ENCODE measurements around the gene PTPN18.

PTPN18 gene

DNA sequence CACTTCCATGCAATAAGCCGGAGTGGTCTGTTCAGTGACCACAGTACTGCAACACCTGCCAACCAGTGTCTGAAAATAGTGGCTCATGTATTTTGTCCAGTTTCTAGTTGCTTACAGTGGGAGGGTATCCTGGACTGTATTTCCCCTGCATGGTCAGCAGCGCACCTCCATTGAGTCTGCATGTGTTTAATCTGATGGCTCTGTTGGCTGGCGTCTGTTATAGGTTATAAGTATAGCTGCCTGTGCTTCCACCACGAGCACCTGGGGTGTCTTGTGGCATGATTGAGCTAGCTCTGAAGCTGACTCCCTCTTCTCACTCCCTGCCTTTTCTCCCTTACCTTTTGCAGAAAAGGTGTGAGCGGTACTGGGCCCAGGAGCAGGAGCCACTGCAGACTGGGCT, 12.9 kb downstream of the PTPN18 start:
- no peak for DNase-seq

DNA sequence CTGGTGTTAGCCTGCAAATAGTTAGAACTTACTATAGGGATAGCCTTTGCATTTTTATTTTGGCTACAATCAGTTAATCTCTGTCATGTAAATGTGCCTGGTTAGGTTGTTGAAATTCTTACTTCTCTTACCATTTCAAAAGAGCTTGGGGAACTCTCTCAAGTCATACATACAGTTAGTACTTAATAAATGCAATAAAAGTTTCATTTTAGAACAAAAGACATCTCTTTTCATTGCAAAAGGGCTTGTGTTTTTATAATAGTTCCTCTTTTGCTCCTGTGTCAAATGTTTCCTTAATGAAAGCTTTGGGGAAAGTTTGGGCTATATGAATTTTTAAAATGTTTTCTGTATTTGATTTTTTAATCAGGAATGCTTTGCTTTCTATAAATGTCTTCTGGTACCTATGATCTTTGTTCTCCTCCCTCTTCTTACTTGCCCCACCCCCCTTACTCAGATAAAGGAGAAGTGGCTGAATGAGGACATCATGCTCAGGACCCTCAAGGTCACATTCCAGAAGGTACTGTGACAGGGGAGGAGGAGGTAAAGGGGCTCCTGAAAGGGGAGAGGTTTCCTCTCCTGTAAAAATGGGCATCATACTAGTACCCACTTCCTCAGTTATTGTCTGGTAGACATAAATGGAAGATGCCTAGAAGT, 13.6 kb downstream of the PTPN18 start:
- no peak for DNase-seq

DNA sequence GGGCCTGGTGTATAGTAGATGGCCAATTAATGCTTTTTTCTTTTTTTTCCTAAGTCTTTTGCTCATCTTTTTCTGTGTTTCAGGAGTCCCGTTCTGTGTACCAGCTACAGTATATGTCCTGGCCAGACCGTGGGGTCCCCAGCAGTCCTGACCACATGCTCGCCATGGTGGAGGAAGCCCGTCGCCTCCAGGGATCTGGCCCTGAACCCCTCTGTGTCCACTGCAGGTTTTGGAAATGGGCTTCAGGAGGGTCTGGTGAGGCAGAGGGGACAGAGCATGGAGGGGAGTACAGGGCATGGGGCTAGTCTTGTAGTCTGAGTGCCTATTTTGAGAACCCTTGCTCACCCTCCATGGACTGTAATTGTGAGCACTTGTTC, 14.1 kb downstream of the PTPN18 start:
- no peak for DNase-seq

DNA sequence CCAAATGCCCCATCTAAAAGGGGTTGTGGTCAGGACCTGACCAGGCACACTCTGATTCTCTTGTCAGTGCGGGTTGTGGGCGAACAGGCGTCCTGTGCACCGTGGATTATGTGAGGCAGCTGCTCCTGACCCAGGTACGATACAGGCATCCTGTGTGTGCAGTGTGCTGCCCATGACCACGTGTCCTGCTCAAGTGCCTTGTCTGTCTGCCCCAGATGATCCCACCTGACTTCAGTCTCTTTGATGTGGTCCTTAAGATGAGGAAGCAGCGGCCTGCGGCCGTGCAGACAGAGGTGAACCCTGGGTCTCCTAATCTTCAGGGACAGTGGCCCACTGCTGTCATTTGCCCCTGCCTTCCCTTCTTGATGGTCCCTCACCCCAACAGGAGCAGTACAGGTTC, 14.6 kb downstream of the PTPN18 start:
- no peak for DNase-seq

DNA sequence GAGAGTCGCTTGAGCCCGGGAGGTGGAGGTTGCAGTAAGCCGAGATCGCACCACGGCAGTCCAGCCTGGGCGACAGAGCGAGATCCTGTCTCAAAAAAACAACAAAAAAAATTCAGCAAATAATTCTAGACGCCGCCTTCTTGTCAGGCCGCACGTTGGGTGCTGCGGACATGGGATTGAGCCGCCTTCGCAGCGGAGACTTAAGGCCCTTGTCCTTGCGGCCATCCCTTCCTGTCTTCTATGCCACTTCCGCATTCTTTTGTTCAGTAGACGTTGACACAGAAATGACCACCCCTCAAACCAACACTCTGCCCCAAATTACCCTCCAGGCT, 15.8 kb downstream of the PTPN18 start:
- no peak for DNase-seq

DNA sequence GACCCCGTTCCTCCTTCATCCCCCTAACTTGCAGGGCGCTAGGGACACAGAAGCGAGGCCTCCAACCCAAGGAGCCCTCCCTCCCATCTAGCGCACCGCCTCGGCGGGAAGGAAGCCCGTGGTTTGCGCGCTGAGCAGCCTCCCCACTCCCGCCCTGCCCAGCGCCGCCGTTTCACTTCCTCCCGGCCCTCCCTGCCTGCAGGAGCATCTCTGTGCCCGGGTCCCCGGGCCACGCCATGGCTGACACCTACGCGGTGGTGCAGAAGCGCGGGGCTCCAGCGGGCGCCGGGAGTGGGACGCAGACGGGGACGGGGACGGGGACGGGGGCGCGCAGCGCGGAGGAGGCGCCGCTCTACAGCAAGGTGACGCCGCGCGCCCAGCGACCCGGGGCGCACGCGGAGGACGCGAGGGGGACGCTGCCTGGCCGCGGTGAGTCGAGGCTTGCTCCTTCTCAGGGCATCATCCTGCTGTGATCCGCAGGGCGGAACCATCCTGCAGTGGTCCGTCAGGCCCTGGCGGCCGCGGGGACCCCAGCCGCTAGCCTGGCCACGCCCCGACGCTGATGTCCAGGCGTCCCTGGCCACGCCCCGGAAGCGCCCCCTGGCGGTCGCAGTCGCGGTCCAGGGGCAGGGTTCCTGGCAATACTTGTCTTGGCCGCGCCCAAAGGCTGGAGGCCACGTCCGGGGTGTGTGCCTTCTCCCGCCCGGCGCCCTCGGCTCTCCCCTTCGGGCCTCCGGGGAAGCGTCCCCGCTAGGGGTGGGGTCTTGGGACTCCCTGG, 16.4 kb downstream of the PTPN18 start:
- peak; percentile 59 for DNase-seq

DNA sequence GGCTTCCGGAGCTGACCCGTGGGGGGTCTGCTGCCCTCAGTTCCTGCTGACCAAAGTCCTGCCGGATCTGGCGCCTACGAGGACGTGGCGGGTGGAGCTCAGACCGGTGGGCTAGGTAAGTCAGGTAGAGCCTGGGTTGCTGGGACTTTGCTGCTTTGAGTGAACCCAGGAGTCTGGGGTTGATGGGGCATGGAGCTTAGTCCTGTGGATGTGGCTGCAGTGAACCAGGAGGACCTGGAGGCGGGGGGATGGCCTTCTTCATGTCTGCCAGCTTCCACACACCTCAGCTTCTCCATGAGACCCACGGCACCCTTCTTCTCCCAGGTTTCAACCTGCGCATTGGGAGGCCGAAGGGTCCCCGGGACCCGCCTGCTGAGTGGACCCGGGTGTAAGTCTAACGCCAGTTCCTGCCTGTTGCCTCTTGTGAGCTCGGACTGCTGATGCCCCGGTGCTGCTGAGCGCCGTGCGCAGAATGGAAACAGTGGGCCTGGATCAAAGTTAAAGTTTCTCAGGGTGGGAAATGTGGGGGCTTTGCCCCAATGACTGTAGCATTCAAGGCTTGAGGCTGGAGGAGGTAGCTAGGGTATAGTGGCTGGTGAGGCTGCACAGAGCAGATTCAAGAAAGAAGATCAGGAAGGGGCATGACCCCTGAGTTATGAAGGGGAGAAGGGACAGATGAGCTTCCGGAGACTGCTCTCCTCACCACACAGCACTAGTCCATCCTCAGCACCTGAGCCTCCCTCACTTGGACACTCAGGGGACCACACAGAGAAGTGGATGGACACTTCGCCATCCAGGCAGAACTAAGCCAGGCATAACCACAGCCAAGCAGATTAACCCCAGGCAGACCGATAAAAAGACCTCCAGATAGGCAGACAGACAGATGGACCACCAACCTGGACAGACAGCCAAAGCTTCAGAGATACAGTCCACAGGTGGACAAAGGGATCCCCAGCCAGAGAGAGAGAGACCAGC, 17.3 kb downstream of the PTPN18 start:
- DNase-seq: no peak

DNA sequence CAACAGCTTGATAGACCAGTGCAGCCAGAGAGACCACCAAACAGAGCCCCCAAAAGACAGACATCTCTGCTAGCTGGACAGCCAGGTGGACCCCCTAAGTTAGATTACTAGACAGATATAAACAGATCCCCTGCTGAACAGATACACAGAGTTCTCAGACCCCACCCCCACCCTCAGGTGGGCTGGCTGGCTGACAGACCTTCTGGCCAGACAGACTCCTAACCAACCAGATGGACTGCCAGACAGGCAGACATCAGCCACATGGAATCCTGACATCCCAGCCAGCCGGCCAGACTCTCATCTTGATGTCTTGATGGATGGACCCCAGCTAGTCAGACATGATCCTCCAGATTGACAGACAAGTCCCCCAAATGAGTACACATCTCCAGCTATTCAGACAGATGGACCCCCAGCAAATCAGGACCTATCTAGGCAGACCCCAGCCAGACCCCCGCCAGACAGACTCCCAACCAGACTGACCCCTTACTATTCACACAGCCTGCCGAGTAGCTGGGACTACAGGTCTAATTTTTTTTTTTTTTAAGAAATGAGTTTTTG, 18.0 kb downstream of the PTPN18 start:
- no peak for DNase-seq

DNA sequence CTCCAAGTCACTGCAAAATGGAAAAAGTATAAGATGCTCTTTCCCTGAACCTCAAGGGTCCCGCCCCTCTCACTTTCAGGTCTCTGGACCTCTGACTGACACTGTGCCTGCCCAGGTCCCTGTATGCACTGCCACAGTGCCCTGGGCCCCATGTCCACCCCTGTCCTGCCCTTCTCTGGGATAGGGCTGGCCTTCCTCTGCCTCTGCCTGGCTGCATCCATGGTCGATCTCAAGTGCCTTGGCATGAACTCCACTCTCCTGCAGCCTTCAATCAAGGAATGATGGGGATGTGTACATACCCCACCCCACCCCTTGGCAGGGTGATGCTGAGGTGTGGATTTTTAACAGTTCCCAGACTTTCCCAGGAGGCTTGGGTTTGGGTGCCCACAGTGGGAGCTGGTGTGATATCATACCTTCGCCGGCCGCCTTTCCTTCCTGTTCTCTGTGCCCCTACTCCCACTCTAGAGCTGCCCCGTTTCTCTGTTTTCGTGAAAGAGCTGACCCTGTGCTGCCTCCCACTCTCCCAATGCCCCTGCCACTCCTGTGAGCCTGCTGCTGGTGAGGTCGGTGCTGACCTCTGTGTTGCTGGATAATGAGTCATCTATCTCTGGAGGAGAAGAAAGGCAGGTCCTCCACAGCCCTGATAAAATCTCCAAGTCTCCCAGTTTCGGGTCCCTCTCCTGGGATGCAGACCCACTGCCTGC, 18.9 kb downstream of the PTPN18 start:
- no peak for DNase-seq

DNA sequence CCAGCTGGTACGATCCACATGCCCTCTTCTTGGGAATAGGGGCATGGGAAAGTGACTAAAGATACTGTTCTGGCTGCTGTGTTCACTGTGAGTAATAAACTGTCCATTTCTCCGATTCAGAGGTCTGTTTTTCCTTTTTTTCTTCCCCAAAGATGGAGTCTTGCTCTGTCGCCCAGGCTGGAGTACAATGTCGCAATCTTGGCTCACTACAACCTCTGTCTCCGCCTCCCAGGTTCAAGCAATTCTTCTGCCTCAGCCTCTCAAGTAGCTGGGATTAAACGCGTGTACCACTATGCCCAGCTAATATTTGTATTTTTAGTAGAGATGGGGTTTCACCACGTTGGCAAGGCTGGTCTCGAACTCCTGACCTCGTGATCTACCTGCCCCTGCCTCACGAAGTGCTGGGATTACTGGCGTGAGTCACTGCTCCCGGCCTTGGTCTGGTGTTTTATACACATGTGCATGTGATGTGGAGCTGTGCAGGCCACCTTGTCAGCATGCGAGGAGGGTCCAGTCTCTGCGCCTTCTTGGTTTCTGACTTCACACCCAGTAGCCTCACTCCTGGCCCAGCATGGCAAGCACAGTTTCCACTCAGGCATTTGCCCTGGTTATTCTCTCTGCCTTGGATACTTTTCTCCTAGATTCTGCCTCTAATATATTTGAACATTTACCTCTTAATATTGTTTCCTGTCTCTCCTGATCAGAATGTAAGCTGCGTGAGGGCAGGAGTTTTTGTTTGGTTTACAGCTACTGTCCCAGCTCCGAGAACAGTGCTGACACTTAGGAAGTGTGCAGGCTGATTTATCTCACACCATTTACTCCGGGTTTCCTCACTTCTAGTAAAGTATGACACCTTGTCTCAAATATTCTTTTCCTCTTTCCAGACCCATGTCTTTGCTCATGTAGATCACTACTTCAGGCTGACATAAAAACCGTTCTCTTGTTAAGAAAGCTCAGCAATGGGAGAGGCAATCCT, 19.7 kb downstream of the PTPN18 start:
- DNase-seq: no peak

DNA sequence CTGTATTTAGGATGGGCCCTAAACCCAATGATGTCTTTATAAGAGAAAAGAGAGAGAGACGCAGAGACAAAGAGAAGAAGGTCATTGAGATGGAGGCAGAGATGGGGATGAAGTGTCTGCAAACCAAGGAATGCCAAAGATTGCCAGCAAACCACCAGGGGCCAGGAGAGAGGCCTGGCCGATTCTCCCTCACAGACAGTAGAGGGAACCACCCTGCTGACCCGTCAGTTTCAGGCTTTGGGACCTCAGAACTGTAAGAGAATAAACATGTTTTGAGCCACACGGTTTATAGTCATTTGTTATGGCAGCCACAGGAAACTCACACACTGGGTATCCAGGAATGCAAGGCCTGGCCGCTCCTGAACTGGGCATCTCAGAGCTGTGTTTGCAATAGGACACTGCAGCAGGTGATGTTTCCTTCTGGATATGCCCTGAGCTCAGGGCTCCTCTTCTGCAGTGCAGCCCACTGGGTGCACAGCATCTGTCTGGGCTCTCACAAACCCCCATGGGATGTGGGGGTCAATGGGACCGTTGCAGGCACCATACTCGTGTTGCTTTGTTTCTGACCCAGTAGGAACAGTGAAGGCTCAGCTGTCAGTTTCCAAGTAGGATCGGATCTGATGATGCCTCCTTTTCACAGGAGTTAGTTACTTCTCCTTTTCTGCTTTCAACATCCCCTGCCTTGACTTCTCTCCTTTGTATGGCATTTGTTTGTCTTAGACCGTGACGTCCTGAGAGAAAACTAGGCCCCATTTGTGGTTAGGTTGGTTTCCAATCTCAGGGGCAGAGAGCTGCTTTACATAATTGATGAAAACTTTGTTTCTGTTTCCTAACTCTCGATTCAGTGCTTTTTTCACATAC, 20.8 kb downstream of the PTPN18 start:
- no peak for DNase-seq

DNA sequence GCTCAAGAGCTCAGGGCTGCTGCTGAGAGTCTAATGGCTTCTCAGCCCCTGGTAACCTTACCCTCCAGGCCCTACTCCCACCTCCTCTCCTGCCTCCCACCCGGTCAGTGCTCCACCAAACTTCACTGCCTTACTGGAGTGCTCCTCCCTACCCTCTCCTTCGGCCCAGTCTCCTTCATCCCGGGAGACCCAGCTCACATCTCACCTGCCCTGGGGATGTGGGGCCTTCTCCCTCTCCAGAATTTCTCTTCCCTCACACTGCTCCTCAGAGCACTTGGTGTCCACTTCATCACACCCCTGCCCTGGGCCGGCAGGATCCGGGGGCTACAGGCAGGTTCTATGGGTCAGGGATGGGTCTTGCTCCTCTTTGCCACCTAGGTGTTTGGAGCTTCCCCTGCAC, 21.6 kb downstream of the PTPN18 start:
- DNase-seq: no peak

DNA sequence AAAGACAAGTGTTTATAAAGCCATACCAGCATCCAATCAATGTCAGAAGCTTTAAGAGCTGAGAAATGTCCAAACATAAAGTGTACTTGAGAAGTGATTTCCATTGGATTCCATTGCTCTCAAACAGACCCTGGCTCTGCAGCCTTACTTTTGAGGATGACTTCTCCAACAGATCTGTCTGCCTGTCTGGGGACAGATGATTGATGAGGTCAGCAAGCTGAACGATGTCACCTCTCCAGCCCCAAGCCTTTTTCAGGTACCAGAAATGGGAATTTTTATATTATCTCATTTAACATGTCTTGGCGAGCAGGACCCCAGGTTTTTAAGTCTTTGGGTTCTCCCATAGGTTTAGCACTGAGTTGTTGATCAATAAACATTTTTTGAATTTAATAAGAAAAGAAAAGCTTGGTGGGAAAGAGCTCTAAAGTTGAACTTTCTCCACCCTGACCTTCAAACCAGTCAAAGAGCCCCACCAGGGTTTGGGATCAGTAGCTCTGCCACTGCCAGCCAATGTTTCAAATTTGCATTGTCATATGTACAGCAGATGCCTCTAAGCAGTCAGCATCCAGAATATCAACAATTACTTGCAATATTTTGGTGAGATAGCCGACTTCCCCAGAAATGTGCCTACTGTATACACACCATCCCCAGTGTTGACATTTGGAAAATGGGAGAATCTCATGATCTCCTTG, 22.5 kb downstream of the PTPN18 start:
- no peak for DNase-seq

DNA sequence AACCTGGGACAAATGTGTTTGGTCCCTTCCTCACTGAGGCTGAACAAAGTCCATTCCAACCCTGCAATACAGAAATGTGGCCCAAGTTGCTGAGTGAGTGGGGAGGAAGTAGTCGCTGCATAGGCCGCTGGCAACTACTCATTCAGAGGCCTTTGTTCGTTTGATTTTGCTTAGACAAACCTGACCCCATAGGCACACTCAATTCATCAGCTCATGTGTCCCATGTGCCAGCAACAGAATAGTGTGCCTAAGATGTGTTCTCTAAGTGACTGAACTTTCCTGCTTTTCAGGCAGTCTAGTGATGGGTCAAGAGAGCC, 23.0 kb downstream of the PTPN18 start:
- no peak for DNase-seq

DNA sequence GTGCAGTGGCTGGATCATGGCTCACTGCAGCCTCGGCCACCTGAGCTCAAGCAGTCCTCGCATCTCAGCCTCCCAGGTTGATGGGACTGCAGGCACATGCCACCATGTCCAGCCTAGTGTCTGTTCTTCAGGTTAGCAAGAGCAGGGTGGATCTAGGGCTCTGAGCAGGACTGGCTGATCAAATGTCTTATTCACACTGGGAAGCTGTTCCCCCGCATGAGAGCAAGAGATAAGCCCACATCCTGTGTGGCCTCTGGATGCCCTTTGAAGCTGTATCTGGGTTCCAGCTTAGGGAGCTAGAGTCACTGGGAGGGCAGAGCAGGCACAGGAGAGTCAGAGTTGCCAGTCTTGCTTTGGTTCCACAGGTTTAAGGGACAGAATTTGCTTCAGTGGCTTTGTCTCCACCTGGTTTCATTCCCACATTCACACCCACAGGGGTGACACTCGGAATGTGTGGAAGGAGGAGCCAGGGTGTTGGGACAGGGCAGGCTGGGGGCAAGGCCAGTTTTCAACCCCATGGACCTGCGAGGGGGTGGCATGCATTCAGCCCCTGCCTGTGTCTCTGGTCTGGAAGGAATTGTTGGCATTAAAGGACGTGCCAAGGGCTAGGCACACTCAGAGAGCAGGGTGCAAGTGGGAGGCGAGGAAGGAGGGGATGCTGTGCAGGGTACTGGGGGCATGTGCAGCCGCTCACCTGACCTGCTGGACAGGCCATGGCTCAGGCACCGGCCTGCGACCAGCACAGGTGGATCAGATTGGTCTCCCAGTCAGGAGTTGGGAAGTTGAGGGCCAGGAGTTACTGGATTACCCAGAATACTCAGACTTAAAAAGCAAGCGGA, 24.5 kb downstream of the PTPN18 start:
- no peak for DNase-seq

DNA sequence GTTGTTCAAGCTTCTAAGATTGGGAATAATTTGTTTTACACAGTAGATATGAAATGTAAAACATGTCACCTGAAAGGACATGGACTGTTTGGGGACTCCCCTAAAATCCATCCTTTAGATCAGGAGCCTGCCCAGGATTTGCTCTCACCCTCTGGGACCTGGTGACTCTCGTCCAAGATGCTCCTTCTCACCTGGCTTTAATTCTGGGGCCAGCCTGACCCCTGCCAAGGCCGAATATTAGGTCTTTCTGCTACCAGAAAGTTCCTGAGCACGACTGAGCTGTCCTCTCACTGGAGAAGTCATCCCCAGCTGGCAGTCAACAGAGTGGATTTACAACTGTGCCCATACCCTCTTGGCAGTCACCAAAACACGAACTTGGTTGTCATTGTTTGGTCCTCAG, 25.3 kb downstream of the PTPN18 start:
- no peak for DNase-seq

DNA sequence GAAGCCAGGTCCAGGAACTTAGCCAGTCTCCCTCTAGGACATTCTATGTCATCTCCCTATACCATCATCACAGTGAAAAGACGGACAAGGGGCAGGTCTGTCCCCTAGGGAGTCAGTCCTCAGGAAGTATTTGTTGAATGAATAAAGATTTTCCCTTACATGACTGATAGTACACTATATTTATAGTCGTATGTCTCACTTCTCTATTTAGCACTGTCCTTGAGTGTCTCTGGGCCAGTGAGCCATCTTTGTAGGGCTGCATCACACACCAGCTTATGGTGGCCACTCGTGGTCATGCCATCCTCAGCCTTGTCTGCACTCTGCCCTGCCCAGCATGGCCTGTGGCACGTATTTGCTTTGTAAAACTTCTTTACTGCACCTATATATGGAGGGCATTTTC, 25.8 kb downstream of the PTPN18 start:
- no peak for DNase-seq

DNA sequence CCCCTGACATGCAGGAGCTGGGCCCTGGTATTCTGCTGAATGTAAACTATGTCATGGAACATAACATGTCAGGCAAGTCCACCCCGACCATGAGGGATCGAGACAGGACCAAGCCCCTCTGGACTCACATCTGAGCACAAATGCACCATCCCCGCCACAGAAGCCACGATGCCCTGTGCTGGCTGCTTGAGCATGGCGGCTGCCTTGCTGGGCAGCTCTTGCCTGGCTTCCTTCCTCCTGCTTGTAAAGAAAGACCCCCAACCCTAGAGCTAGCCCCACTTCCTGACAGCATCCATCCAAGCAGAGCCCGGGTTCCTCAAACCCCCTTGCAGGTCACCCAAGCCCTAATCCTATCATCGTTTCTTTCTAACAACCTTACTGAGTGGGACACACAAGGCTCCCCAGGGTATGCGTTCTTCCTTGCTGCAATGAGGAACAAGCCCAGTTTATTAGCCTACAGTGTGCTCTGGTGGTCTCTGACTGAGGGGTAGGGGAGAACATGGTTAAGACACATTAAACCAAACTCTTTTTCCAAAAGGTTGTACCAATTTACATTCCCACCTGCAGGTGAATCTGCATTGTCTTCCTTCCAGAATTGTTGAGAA, 26.6 kb downstream of the PTPN18 start:
- no peak for DNase-seq

DNA sequence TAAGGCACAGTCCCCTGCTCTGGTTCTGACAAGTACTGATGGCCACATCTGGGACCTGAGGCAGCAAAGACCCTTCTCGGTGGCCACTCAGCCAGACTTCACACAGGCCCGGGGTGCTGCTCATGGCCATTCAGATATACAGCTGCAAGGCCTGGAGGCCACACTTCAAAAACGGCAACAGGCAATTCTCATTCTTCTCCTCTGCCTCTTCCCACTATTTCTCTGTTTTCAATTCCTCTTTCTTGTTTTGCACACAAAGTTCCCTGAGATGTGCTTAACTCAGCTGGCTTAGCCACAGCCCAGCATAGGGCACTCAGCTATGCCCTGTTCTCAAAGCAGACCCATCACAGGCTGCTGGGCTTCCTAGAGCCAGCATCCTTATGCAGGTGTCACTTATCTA, 29.9 kb downstream of the PTPN18 start:
- DNase-seq: no peak
